Spleen (tissue), 7 donors: ENCODE results near the gene ARHGEF7.
"Not testable (repeated sequence)": the region's sequence is repeated elsewhere in the genome, so short reads cannot be mapped to it uniquely, and the experiment has no call there.

Experiments
- CTCF ChIP-seq, 11 experiments: fragments of 200-600 bp in 7 of 11; fragments of 450-650 bp in 4 of 11; sonication (generic) in 4 of 11; IDR thresholded peaks in 8 of 11; conservative IDR thresholded peaks in 3 of 11; 1 replicate in 7 of 11; 2 replicates in 4 of 11; pipeline versions ENCODE4 v1.4.0 to v1.8.0; 2016 to 2021; ENCODE audit warnings: antibody characterized with exemption in 11 of 11, inconsistent platforms in 4 of 11, mild to moderate bottlenecking in 1 of 11
- POLR2A ChIP-seq, 3 donors: fragments of 450-650 bp; IDR thresholded peaks; one replicate each; pipeline ENCODE4 v1.5.1; 2017; ENCODE audit warnings: antibody characterized with exemption in 3 of 3, mild to moderate bottlenecking in 1 of 3
- donor health status: DM: no; HTN: no; CAD: no; lungs with moderate emphysema.
- donor health status: DM: no; HTN: no; CAD: no.
- donor health status: DM: no; HTN: no; CAD: no.

- TF ChIP-seq CTCF (IDR thresholded peaks at IDR 0.05 in 8 of 11, conservative IDR thresholded peaks at IDR 0.05 in 3 of 11); POLR2A (IDR thresholded peaks at IDR 0.05): not testable (repeated sequence)
Measured at GRCh38 chr13:111083693-111084092, 31.4 kb upstream of the ARHGEF7 start.
